ENCODE data around the gene TTLL5.

Gene TTLL5

DNA sequence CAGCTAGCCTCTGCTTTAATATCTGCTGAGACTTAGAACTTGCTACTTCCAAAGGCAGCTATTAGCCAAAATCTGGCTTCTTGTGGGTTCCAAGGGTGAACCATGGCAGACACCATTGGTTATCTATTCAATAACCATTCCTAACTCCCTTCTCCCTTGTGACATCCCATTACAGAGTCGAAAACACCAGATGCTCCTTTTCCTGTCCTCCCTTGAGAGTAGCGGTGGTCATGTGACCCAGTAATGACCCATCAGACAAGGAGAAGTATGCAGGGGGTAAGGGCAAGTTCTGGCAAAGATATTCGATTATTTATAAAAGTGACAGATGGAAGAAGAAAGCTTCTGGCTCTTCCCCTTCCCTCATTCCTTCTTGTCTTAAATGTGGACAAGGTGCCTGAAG, 300.6 kb downstream of the TTLL5 start:
- no peak for DNase-seq (ENCODE audit: low spot score)

DNA sequence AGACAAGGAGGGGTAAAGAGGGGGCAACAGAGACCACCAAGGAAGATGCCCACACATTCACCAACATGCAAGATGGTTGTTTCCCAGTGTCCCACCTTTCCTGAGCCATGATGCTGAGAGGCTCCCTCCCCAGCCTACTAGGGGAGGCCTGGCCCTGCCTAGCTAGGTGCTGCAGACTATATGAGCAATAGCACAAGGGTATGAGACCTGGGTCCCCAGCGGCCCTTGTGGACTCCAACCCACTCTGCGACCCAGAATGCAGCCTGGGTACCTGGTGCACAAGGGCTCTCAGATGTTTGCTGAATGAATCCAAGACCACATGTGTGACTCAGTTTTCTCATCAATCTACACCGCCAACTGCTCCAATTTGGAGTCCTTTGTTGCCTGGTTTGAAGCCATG, 306.8 kb downstream of the TTLL5 start:
- no peak for DNase-seq (ENCODE audit: low spot score)

GRCh38 chr14:75968456-75968855, 307.4 kb downstream of the TTLL5 start:
- no peak for DNase-seq (ENCODE audit: low spot score)

GRCh38 chr14:75969126-75969525, 308.1 kb downstream of the TTLL5 start:
- no peak for DNase-seq (ENCODE audit: low spot score)

DNA sequence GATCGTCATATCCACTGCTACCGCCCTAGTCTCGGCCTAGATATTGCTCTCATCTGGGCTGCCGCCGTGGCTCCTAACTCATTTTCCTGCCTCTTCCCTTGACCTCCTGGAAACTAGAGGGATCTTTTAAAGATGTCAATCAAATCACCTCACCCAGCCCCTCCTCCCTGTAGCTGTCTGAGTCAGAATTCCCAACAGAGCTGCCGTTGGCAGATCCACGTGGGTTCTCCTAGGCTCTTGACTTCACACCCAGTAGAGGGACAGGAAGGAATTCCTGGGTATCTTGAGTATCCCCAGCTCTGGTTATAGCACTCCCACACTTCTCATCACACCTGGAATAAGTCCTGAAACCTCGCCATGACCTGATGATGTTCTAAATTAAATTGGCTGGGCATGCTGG, 308.8 kb downstream of the TTLL5 start:
- no peak for DNase-seq (ENCODE audit: low spot score)

DNA sequence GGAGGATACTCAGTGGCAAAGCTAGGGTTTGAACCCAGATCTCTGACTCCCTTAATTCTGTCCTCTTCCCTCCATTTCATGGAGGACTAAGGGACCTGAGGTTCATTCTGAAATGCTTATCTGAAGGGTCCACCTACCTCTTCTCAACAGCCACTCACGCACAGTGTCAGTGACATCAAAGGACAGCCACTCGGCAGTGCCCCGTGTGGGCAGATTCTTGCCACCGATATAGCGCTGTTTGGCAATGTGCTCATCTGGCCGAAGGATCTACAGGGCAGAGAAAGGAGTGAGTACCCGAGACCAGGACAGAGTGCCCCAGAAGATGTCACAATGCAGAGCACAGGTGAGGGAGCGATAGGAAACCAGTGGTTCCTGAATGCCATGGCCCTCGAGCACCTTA, 309.9 kb downstream of the TTLL5 start:
- DNase-seq (ENCODE audit: low spot score), result no peak

- DNase-seq (ENCODE audit: low spot score), result no peak
These were observed 310.5 kb downstream of the TTLL5 start for GRCh38 chr14:75971509-75971908.

DNA sequence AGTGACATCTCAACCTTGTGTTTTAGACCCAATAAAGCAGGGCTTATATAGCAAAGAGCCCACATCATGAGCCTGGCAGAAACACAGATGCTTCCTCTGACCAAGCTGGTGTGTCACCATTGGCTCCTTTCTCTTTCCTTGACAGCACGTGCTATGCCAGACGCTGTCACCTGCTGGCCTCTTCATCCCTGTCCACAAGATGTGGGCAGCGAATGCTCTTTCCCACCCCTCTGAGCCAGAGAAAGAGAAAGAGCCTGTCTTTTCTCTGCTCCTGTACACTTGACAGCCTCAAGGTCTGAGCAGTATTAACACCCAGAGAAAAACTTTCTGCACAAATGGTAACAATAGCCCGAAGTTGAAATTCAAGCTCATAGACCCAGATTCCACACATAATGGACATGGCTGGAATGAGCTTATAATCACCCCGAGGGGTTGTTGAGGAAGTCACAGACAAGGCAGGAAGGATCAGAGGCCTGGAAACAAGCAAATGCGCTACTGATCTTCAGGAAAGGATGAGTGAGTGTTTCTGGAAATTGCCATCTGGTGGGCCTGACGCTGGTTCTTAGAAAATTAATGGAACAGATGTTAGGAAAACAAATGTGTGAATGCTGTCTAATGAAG, 311.9 kb downstream of the TTLL5 start:
- no peak for DNase-seq (ENCODE audit: low spot score)

DNA sequence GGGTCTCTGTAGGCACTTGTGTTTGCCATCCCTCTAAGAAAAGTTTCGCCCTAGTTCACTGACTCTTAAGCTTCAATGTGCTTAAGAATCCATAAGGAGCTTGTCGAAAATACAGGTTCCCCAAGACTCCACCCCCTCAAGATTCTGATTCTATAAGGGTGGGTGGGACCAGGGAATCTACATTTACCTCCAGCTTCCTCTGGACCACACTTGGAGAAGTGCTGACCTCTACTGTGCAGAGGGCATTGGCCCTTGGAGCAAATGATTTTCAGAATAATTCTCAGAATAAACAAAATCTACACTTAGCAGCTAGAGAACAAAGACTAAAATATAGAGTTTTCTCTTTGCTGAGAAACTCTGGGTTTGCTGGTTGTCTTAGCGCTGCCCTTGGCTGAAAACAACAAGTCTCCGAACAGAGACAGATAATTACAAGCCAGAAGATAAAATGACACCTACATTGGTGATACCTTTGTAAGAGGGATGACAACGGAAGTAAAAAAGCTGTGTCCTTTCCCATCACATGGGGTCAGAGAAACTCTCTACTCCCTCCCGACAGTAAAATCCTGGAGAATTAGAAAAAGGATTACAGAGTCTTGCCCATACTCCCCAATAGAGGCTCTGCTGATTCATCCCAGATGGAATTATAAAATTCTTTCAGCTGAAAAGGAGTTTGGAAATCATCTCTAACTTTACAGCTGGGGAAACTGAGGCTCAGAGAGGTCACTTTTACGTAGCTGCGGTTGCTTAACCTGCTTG, 316.0 kb downstream of the TTLL5 start:
- DNase-seq (ENCODE audit: low spot score), result no peak

- DNase-seq (ENCODE audit: low spot score), result no peak
These were observed 316.5 kb downstream of the TTLL5 start for GRCh38 chr14:75977582-75977943.

GRCh38 chr14:75978249-75978731, 317.2 kb downstream of the TTLL5 start:
- no peak for DNase-seq (ENCODE audit: low spot score)

GRCh38 chr14:75979071-75979571, 318.1 kb downstream of the TTLL5 start:
- no peak for DNase-seq (ENCODE audit: low spot score)

DNA sequence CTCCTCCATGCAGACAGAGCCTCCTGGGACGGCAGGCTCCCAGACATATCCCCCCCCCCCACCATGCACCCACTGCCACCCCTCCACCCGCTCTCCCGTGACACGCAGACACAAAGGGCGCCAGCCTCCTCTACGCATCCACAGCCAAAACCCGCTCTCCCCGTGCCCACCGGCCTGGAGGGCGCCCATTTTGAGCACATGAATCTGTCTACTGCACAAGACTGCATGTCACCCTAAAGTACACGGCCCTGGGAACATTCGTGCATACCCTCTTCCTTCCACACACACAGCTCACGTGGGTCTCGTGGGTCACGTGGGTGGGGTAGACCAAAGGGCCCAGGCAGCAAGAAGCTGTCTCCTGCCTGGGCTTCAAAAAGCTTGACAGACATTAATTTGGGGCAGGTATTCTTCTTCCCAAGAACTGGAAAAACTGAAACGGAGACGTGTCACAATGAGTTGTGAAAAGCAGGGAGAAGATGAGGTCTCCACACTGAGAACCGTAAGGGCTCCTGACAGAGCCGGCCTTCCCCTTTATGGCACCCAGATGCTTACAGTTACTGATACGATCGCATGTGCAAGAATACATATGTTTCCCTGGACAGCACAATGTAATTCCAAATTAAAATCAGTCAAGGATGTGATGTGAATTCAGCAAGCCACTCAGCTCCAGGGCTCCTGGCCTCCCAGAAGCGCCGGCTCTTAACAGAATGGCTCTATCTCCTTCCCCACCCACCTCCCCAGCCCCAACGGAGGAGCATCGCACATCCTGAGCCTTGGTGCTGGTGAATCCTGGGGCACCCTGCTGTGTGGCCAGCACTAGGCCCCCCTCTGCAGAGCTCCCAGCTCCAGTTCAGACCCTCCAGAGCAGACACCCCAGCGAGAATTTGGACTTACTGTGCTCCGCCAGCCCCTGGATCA, 318.9 kb downstream of the TTLL5 start:
- no peak for DNase-seq (ENCODE audit: low spot score)

GRCh38 chr14:75980856-75981255, 319.8 kb downstream of the TTLL5 start:
- no peak for DNase-seq (ENCODE audit: low spot score)

- DNase-seq (ENCODE audit: low spot score), result peak; percentile 82
These were observed 320.6 kb downstream of the TTLL5 start, which contains the start of gene TGFB3 for GRCh38 chr14:75981426-75982265. TGFB3 (minus strand) TSS chr14:75981995; CDS start chr14:75980893, 1,102 bp downstream.

DNA sequence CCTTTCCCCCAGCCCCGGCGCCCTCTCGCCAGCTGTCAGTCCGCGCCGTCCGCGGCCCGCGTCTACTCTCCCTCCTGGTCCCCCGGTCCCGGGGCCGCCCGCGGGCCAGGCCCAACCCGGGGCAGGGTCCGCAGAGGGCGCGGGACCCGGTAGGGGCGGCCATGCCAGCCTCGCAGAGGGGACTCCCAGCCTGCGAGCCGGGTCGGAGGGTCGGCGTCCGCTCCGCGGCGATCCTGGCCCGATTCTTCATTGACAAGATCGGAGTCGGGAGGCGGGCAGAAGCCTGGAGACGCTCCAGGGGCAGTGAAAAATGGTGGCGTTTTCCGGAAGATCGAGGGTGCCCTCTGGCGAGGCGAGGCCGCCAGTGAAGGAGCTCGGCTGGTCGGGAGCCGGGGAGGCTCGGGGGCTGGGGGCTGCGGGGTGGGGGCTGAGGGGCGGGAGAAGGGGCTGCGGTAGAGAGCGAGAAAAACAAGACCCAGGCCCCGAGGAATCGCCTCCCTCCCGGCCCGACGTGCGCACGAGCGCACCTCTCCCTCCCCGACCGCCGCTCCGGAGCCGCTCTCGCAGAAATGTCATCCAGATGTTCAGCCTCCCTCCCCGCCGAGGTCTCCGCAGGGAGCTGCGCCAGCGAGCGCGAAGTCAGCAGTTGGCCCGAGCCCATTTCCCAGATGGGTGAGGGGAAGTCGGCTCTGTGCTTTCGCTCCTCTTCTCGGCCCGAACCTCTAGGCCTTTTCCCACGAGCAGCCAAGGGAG, 321.4 kb downstream of the TTLL5 start:
- peak; percentile 79 for DNase-seq (ENCODE audit: low spot score)

DNA sequence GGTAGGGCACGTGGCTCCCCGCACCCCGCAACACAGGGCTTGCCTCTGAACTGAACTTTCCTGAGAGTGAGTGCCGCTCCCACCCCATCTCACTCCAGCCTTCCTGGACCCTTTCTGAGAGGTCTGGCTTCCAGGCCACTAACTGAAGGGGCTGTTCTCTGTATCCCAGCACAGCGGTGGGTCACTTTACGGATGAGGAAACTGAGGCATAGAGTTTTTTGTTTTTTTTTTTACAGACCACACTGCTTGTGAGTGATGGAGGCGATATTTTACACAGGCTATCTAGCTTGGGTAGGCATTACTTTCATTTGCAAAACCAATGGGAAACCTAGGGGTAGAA, 321.9 kb downstream of the TTLL5 start:
- DNase-seq (ENCODE audit: low spot score), result no peak

- no peak for DNase-seq (ENCODE audit: low spot score)
These were observed 323.6 kb downstream of the TTLL5 start for GRCh38 chr14:75984674-75985073.

DNA sequence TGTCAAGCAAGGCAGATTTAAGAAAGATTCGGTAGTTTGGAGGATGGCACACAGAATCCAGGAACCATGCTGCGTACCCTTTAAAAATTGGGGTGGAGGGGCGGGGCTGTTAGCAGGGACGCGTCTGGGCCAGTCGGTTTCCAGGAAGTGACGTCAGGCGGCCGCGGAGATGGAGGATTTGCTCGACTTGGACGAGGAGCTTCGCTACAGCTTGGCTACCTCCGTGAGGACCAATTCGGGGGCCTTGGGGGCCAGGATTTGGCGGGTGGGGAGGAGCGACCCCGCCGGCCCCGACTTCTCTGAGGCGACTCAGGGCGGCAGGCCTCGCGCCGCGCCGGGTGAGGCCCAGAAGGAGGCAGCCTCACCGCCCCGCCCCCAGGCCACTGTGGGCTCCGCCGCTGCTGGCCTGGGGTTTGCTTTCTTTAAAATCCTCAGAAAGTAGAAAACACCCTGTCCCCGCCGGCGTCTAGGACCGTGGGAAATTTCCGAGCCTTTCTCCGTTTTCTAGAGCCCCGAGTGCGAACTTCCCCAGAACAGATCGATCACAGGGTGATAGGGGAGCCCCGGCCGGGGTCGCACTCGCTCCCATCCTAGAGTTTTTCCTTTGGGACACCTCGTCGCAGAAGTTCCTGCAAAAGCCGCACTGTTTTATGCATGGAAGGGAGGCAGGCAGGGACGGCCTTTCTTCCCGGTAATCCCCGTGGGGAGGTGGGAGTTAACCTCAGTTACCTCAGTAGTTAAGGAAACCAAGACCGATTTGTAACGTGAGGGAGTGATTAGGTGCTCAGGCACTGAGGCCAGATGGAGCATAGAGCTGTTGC, 324.8 kb downstream of the TTLL5 start, which contains the start of gene IFT43:
TSS of gene IFT43 (plus strand) at position 146 of the 821 bp plus-strand sequence. CDS start at position 170, 24 bp downstream.
- DNase-seq (ENCODE audit: low spot score), result peak; percentile 83

- no peak for DNase-seq (ENCODE audit: low spot score)
These were observed 325.4 kb downstream of the TTLL5 start for GRCh38 chr14:75986439-75986765.
